H9 (cell line): ENCODE results near the gene AFDN. TPM values are rescaled to one million over a fixed set of nuclear protein-coding genes. Genes with fewer than 3 reads are reported as not detected.

ENCODE experiments used
- DNase-seq: peaks from one replicate; pipeline ENCODE4 v3.0.0-alpha.2; 2017
- H2AFZ ChIP-seq: one replicate; pipeline ENCODE4 v1.6.1; 2013; ENCODE audit warnings: mild to moderate bottlenecking, low read length, control low read depth, moderate library complexity
- H2AK5ac ChIP-seq: 2 replicates; pipeline ENCODE4 v1.6.1; 2013; ENCODE audit warnings: low read length, control low read depth, mixed read lengths; ENCODE audit not compliant: insufficient read length
- H2BK120ac ChIP-seq: one replicate; pipeline ENCODE4 v1.6.1; 2013; ENCODE audit warnings: low read depth, mild to moderate bottlenecking, low read length, control low read depth, inconsistent platforms; ENCODE audit not compliant: poor library complexity, severe bottlenecking
- H2BK12ac ChIP-seq: 2 replicates; pipeline ENCODE4 v1.6.1; 2013; ENCODE audit warnings: low read length, control low read depth, mixed read lengths, low read depth; ENCODE audit not compliant: insufficient read length
- H2BK15ac ChIP-seq: 2 replicates; pipeline ENCODE4 v1.6.1; 2013; ENCODE audit warnings: low read depth, low read length, control low read depth
- H2BK20ac ChIP-seq: one replicate; pipeline ENCODE4 v1.6.1; 2013; ENCODE audit warnings: low read depth, mild to moderate bottlenecking, low read length, control low read depth, inconsistent platforms; ENCODE audit not compliant: poor library complexity, severe bottlenecking
- H2BK5ac ChIP-seq: 2 replicates; pipeline ENCODE4 v1.6.1; 2013; ENCODE audit warnings: low read length, control low read depth, mixed read lengths; ENCODE audit not compliant: insufficient read length
- H3K14ac ChIP-seq: 2 replicates; pipeline ENCODE4 v1.6.1; 2013; ENCODE audit warnings: low read length, control low read depth; ENCODE audit not compliant: insufficient read depth
- H3K18ac ChIP-seq: 2 replicates; pipeline ENCODE4 v1.6.1; 2013; ENCODE audit warnings: low read depth, mild to moderate bottlenecking, mixed read lengths, low read length, control low read depth; ENCODE audit not compliant: insufficient read length
- H3K23ac ChIP-seq: 2 replicates; pipeline ENCODE4 v1.6.1; 2013; ENCODE audit warnings: low read length, control low read depth, mixed read lengths, low read depth; ENCODE audit not compliant: insufficient read length
- H3K23me2 ChIP-seq: 2 replicates; pipeline ENCODE4 v1.6.1; 2013; ENCODE audit warnings: low read depth, mild to moderate bottlenecking, mixed read lengths, low read length, control low read depth; ENCODE audit not compliant: insufficient read length, poor library complexity, severe bottlenecking
- H3K27ac ChIP-seq: 2 replicates; pipeline ENCODE4 v1.5.1; 2013; ENCODE audit warnings: low read length, control low read depth, mixed read lengths, low read depth; ENCODE audit not compliant: insufficient read length
- H3K27me3 ChIP-seq: 2 replicates; pipeline ENCODE4 v1.6.1; 2013; ENCODE audit warnings: low read length, control low read depth, inconsistent platforms; ENCODE audit not compliant: insufficient read depth
- H3K4ac ChIP-seq: 2 replicates; pipeline ENCODE4 v1.6.1; 2013; ENCODE audit warnings: low read depth, mild to moderate bottlenecking, control low read depth, inconsistent platforms, low read length, moderate library complexity
- H3K4me1 ChIP-seq: 2 replicates; pipeline ENCODE4 v1.6.1; 2013; ENCODE audit warnings: low read length, control low read depth, inconsistent platforms; ENCODE audit not compliant: insufficient read depth
- H3K4me2 ChIP-seq: 2 replicates; pipeline ENCODE4 v1.6.1; 2013; ENCODE audit warnings: low read length, control low read depth, mixed read lengths; ENCODE audit not compliant: insufficient read length, insufficient read depth
- H3K56ac ChIP-seq: 2 replicates; pipeline ENCODE4 v1.6.1; 2013; ENCODE audit warnings: low read depth, mild to moderate bottlenecking, mixed read lengths, low read length, control low read depth; ENCODE audit not compliant: insufficient read length
- H3K79me1 ChIP-seq: 2 replicates; pipeline ENCODE4 v1.6.1; 2013; ENCODE audit warnings: low read depth, mild to moderate bottlenecking, moderate library complexity, low read length, control low read depth, inconsistent platforms; ENCODE audit not compliant: insufficient read depth, poor library complexity, severe bottlenecking
- H3K79me2 ChIP-seq: 2 replicates; pipeline ENCODE4 v1.6.1; 2013; ENCODE audit warnings: low read length, control low read depth, inconsistent platforms; ENCODE audit not compliant: insufficient read depth
- H3K9ac ChIP-seq: 2 replicates; pipeline ENCODE4 v1.6.1; 2013; ENCODE audit warnings: low read length, control low read depth, mixed read lengths; ENCODE audit not compliant: insufficient read length; ENCODE audit errors: extremely low read depth
- H3K9me3 ChIP-seq: one replicate; pipeline ENCODE4 v1.6.1; 2013; ENCODE audit warnings: low read depth, low read length, inconsistent platforms; ENCODE audit not compliant: control insufficient read depth
- H3T11ph ChIP-seq: one replicate; pipeline ENCODE4 v1.6.1; 2013; ENCODE audit warnings: mild to moderate bottlenecking, low read length, control low read depth, inconsistent platforms
- H4K20me1 ChIP-seq: one replicate; pipeline ENCODE4 v1.6.1; 2013; ENCODE audit not compliant: control insufficient read depth, insufficient read length, insufficient read depth
- H4K5ac ChIP-seq: 2 replicates; pipeline ENCODE4 v1.6.1; 2013; ENCODE audit warnings: low read depth, mild to moderate bottlenecking, mixed read lengths, low read length, control low read depth; ENCODE audit not compliant: insufficient read length
- H4K8ac ChIP-seq: replicated peaks from 2 replicates; pipeline ENCODE4 v1.6.1; 2013; ENCODE audit warnings: low read length, control low read depth, mixed read lengths, low read depth; ENCODE audit not compliant: insufficient read length
- H4K91ac ChIP-seq: 2 replicates; pipeline ENCODE4 v1.6.1; 2013; ENCODE audit warnings: low read depth, mild to moderate bottlenecking, moderate library complexity, mixed read lengths, low read length, control low read depth; ENCODE audit not compliant: insufficient read length
- H3K27ac Mint-ChIP-seq, 3 experiments: 2 replicates in 2 of 3; 3 replicates in 1 of 3; pipeline ENCODE4 v1.8.0; 2020 to 2021; ENCODE audit warnings: mixed read lengths in 3 of 3, mild to moderate bottlenecking in 1 of 3, moderate library complexity in 1 of 3
- H3K27me3 Mint-ChIP-seq: 2 replicates; pipeline ENCODE4 v1.8.0; 2021; ENCODE audit warnings: low read depth, mild to moderate bottlenecking, moderate library complexity, mixed read lengths
- H3K36me3 Mint-ChIP-seq, 3 experiments: 2 replicates in 2 of 3; 3 replicates in 1 of 3; pipeline ENCODE4 v1.8.0; 2020 to 2021; ENCODE audit warnings: low read depth in 3 of 3, mixed read lengths in 3 of 3; ENCODE audit not compliant: insufficient read depth in 1 of 3
- H3K4me1 Mint-ChIP-seq, 2 experiments: 2 replicates each; pipeline ENCODE4 v1.8.0; 2020; ENCODE audit warnings: mixed read lengths in 2 of 2
- H3K4me3 Mint-ChIP-seq, 2 experiments: 2 replicates in 1 of 2; 3 replicates in 1 of 2; pipeline ENCODE4 v1.8.0; 2020 to 2021; ENCODE audit warnings: mild to moderate bottlenecking in 2 of 2, mixed read lengths in 2 of 2, moderate library complexity in 1 of 2
- H3K9me3 Mint-ChIP-seq, 2 experiments: 2 replicates in 1 of 2; 3 replicates in 1 of 2; pipeline ENCODE4 v1.8.0; 2020; ENCODE audit warnings: mild to moderate bottlenecking in 2 of 2, mixed read lengths in 2 of 2, moderate library complexity in 1 of 2
- WGBS: extraction: QIAGEN DNeasy Blood & Tissue Kit; methylation state at CpG from one replicate; pipeline ENCODE4 v1.1.7; 2013; ENCODE audit warnings: missing lambda C conversion rate, low lambda C conversion rate, mixed read lengths; ENCODE audit not compliant: insufficient read length; ENCODE audit errors: extremely low coverage; 5-methylcytosine and 5-hydroxymethylcytosine counted together
- total RNA-seq: library from RNA; stranded (reverse); gene quantifications from 2 replicates; pipeline ENCODE4 v1.2.1, GENCODE V29; 2021
- TF ChIP-seq, protein P1 (sequence below): fragments of 200-600 bp; sonication (generic); conservative IDR thresholded peaks from 3 replicates; pipeline ENCODE4 v1.8.0; 2021; ENCODE audit warnings: antibody characterized with exemption, mild to moderate bottlenecking

AFDN gene
- total RNA-seq, 1 experiment from 2014 or later = 157 TPM

GRCh38 chr6:167848783-167849182 lies 22.1 kb downstream of the AFDN start:
- Mint-ChIP-seq H3K4me1 (peaks cover 69 to 83% of the 10 kb centered on the region in 2 experiments), H3K9me3 (no peaks in the 10 kb centered on the region; a peak in 1 of 5 replicates), H3K27ac (peak overlapping the region; percentile 94 to 95 (median 94)), H3K27me3 (no peaks in the 10 kb centered on the region), H3K4me3 (no peak overlapping the region), H3K36me3 (no peaks in the 10 kb centered on the region; a peak in 1 of 7 replicates)
- Histone ChIP-seq H3K4me1 (peaks cover 7% of the 10 kb centered on the region; the same call in 1 of the 2 replicates), H2BK12ac (peak overlapping the region; percentile 68), H3K4ac (no peak overlapping the region), H3K18ac (no peak overlapping the region), H2AFZ (no peak overlapping the region), H2BK20ac (no peak overlapping the region), H3K79me2 (peaks cover 34% of the 10 kb centered on the region; the same call in 1 of the 2 replicates), H2AK5ac (peak overlapping the region; percentile 28), H3K79me1 (no peaks in the 10 kb centered on the region), H2BK120ac (no peak overlapping the region), H3K23me2 (no peaks in the 10 kb centered on the region), H3T11ph (no peak overlapping the region), H3K4me2 (no peak overlapping the region), H3K23ac (no peak overlapping the region), H4K5ac (no peak overlapping the region), H3K9me3 (no peaks in the 10 kb centered on the region), H3K56ac (no peak overlapping the region), H4K8ac (no peak overlapping the region), H2BK15ac (no peak overlapping the region), H3K9ac (no peak overlapping the region), H3K14ac (no peak overlapping the region), H2BK5ac (no peak overlapping the region), H3K27ac (no peak overlapping the region), H4K91ac (no peak overlapping the region), H3K27me3 (no peaks in the 10 kb centered on the region), H4K20me1 (no peaks in the 10 kb centered on the region)
- WGBS = no CpG with 5 or more reads among the region's 4 CpGs
- TF ChIP-seq, protein P1, sequence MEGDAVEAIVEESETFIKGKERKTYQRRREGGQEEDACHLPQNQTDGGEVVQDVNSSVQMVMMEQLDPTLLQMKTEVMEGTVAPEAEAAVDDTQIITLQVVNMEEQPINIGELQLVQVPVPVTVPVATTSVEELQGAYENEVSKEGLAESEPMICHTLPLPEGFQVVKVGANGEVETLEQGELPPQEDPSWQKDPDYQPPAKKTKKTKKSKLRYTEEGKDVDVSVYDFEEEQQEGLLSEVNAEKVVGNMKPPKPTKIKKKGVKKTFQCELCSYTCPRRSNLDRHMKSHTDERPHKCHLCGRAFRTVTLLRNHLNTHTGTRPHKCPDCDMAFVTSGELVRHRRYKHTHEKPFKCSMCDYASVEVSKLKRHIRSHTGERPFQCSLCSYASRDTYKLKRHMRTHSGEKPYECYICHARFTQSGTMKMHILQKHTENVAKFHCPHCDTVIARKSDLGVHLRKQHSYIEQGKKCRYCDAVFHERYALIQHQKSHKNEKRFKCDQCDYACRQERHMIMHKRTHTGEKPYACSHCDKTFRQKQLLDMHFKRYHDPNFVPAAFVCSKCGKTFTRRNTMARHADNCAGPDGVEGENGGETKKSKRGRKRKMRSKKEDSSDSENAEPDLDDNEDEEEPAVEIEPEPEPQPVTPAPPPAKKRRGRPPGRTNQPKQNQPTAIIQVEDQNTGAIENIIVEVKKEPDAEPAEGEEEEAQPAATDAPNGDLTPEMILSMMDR = no peak
- no peak for DNase-seq
